Mucosa of descending colon (tissue), 3 donors: ENCODE data around the gene BUB1B. TPM values are rescaled to one million over a fixed set of nuclear protein-coding genes. Genes with fewer than 3 reads are reported as not detected.
A peak's percentile ranks its signal among the peaks of the same experiment; 100 is the strongest.
"Not testable (repeated sequence)": the region's sequence is repeated elsewhere in the genome, so short reads cannot be mapped to it uniquely, and the experiment has no call there.

Experiments used
- ATAC-seq: fragments of 200-7000 bp; cut with Tn5 transposase; one replicate; pipeline ENCODE4 v1.9.1; 2020; ENCODE audit warnings: mild to moderate bottlenecking, moderate library complexity
- DNase-seq, 3 donors: peaks; one replicate each; pipeline ENCODE4 v3.0.0-alpha.2; 2020
- H3K36me3 ChIP-seq: fragments of 200-600 bp; one replicate; pipeline ENCODE4 v1.8.0; 2021; ENCODE audit warnings: low read depth, mild to moderate bottlenecking
- H3K4me1 ChIP-seq: fragments of 200-600 bp; one replicate; pipeline ENCODE4 v1.8.0; 2021; ENCODE audit warnings: low read depth, mild to moderate bottlenecking
- H3K4me3 ChIP-seq: fragments of 200-600 bp; one replicate; pipeline ENCODE4 v1.8.0; 2021; ENCODE audit warnings: mild to moderate bottlenecking
- H3K9me3 ChIP-seq: fragments of 200-600 bp; one replicate; pipeline ENCODE4 v1.8.0; 2021; ENCODE audit warnings: mild to moderate bottlenecking
- intact Hi-C, 2 donors: fragments of 100-400 bp; cut with DNase I in 1 of 2; cut with micrococcal nuclease in 1 of 2; formaldehyde crosslinking; loops; one replicate each; pipeline versions ENCODE4 v1.11.0 to v1.11.1; 2022; cut with DNase I, micrococcal nuclease
- total RNA-seq, 3 donors: library from RNA; stranded (reverse); fragmentation: NEBNext Ultra II Directional in 2 of 3; extraction: Animal tissue kit (Norgen Biotek cat#: 25700) in 2 of 3; gene quantifications; one replicate each; pipeline versions ENCODE4 v1.2.1 to v1.2.4, GENCODE V29; 2021 to 2023
- TF ChIP-seq, protein P1 (sequence below): fragments of 200-600 bp; IDR thresholded peaks from one replicate; pipeline ENCODE4 v1.8.0; 2022; ENCODE audit warnings: antibody characterized with exemption, mild to moderate bottlenecking
- donor health status: DM: no; HTN: no; CAD: no; lungs with moderate emphysema.
- donor health status: DM: no; HTN: no; CAD: no.
- donor health status: DM: no; HTN: yes; CAD: no.

The BUB1B gene
- total RNA-seq, 3 donors from 2014 or later = 5.0 to 13.6 (median 5.1) TPM

DNA sequence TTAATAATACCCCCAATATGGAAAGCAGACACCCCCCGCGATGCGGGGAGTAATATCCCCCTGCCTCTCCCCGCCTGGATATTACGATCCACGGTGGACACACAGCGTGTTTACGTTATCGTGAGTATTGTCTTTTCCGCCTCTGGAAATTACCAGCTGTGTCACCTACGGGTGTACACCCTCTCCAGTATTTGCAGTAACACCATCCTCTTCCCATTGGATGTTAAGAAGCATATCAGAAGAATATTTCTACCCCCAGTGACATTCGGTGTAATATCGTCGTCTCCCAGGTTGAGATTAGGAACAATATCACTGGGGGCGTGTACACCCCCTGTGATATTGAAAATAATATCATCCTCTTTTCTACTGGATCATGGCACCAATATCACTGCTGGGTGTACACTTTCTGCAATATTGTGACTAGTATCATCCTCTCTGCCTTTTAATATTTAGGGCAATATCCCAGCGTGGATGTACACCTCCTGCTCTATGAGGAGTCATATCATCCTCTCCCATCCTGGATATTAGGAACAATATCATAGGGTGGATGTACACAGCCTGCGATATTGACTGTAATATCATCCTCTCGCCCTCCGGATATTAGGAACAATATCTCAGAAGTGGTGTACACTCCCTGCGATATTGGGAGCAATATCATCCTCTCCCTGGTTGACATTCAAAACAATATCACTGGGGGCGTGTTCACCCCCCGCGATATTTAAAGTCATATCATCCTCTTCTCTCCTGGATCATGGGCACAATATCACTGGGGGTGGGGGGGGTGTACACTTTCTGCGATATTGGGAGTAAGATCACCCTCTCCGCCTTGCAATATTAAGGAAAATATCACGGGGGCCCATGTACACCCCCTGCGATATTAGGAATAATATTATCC lies 31.9 kb upstream of the BUB1B start:
- peak; percentile 18 for ATAC-seq
- Histone ChIP-seq H3K9me3 (no peaks in the 10 kb centered on the region), H3K36me3 (no peaks in the 10 kb centered on the region), H3K4me3 (no peak overlapping the region), H3K4me1 (no peaks in the 10 kb centered on the region)
- no peak for DNase-seq
- intact Hi-C loops = no loop called here
- TF ChIP-seq, protein P1, sequence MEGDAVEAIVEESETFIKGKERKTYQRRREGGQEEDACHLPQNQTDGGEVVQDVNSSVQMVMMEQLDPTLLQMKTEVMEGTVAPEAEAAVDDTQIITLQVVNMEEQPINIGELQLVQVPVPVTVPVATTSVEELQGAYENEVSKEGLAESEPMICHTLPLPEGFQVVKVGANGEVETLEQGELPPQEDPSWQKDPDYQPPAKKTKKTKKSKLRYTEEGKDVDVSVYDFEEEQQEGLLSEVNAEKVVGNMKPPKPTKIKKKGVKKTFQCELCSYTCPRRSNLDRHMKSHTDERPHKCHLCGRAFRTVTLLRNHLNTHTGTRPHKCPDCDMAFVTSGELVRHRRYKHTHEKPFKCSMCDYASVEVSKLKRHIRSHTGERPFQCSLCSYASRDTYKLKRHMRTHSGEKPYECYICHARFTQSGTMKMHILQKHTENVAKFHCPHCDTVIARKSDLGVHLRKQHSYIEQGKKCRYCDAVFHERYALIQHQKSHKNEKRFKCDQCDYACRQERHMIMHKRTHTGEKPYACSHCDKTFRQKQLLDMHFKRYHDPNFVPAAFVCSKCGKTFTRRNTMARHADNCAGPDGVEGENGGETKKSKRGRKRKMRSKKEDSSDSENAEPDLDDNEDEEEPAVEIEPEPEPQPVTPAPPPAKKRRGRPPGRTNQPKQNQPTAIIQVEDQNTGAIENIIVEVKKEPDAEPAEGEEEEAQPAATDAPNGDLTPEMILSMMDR = no peak

DNA sequence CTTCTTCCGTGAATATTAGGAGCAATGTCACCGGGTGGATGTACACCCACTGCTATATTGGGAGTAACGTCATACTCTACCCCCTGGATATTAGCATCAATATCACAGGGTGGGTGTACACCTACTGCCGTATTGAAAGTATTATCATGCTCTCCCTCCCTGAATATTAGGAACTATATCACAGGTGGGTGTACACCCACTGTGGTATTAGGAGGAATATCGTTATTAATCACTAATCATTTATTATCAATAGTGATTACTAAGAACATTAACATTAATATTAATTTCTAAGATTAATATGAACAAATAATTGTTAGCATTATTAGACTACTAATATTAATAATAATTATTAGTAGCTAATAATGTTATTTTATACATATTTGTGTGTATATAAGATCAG lies 30.8 kb upstream of the BUB1B start:
- ATAC-seq (no peak), DNase-seq (no peak)
- Histone ChIP-seq H3K4me3 (no peak overlapping the region), H3K9me3 (no peaks in the 10 kb centered on the region), H3K4me1 (no peaks in the 10 kb centered on the region), H3K36me3 (no peaks in the 10 kb centered on the region)
- TF ChIP-seq, protein P1 = no peak
- intact Hi-C loops = no loop called here

DNA sequence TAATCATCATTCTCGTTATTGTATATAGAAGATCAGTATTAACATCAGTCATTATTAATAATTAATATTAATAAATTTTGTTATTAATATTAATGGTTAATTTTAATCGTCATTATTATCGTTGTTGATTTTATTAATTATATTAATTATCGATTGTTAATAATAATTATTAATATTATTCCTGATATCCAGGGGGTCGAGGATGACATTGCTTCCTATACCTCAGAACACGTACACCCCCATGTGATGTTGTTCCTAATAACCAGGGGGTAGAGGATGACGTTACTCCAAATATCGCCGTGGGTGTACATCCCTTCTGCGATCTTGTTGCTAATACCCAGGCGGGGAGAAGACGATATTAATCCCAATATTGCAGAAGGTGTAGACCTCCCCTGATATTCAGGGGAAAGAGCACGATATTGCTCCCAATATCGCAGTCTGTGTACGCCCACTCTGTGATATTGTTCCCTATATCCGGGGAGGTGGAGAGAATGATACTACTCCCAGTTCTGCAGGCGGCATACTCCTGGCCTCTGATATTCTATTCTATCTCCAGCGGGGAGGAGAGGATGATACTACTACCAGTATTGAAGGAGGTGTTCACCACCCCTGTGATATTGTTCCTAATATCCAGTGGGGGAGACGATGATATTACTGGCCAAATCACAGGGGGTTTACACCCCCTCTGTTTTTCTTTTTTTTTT lies 29.9 kb upstream of the BUB1B start:
- intact Hi-C loops = no loop called here
- H3K4me1 ChIP-seq = no peaks in the 10 kb centered on the region
- ATAC-seq (no peak), DNase-seq (no peak)
- no peaks in the 10 kb centered on the region for H3K36me3 ChIP-seq
- no peak overlapping the region for H3K4me3 ChIP-seq
- TF ChIP-seq, protein P1 = no peak
- H3K9me3 ChIP-seq = no peaks in the 10 kb centered on the region

DNA sequence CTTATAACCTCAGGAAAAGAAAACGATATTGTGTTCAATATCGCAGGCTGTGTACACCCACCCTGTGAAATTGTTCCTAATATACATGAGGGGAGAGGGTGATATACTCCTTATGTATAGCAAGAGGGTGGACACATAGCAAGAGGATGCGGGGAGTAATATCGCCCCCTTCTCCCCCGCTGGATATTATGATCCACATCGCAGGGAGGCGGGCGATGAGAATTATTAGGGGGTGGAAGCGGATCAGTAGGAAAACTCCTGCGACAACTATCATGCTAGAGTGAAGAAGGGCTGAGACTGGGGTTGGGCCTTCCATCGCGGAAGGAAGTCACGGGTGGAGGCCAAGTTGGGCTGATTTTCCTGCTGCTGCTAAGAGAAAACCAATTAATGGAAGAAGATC lies 27.3 kb upstream of the BUB1B start:
- TF ChIP-seq, protein P1 = no peak
- Histone ChIP-seq H3K9me3 (no peaks in the 10 kb centered on the region), H3K4me1 (no peaks in the 10 kb centered on the region), H3K36me3 (no peaks in the 10 kb centered on the region), H3K4me3 (no peak overlapping the region)
- DNase-seq (no peak), ATAC-seq (no peak)
- intact Hi-C loops = no loop called here

DNA sequence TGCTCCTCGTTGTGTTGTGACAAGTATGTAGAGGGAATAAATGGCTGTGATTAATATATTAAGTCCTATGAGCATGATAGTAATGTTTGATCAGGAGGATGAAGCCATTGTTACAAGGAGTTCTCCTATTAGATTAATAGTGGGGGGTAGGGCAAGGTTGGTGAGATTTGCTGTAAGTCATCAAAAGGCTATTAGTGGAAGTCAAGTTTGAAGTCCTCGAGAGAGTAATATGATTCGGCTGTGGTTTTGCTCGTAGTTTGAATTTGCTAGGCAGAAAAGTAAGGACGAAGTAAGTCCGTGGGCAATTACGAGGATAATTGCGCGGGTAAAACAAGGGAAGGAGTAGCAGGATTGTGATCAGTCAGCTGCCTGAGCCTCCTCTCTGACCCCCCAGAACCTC lies 26.0 kb upstream of the BUB1B start:
- no peak for DNase-seq
- Histone ChIP-seq H3K4me1 (no peaks in the 10 kb centered on the region), H3K4me3 (no peak overlapping the region), H3K36me3 (no peaks in the 10 kb centered on the region), H3K9me3 (no peaks in the 10 kb centered on the region)
- TF ChIP-seq, protein P1 = no peak
- intact Hi-C loops = no loop called here
- ATAC-seq = no peak

DNA sequence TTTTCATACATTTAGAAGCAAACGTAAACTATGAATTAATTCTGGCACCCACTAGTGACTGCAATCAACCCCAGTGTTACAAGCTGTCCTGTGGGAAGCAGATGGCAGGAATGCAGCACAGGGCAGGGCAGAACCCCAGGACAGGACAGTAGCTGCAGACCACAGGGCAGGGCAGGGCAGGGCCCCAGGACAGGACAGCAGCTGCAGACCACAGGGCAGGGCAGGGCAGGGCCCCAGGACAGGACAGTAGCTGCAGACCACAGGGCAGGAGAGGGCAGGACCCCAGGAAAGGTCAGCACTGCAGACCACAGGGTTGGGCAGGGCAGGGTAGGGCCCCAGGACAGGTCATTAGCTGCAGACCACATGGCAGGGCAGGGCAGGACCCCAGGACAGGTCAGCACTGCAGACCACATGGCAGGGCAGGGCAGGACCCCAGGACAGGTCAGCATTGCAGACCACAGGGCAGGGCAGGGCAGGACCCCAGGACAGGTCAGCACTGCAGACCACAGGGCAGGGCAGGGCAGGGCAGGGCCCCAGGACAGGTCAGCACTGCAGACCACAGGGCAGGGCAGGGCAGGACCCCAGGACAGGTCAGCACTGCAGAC lies 24.9 kb upstream of the BUB1B start:
- H3K36me3 ChIP-seq, H3K9me3 ChIP-seq, H3K4me3 ChIP-seq, DNase-seq, intact Hi-C loops, ATAC-seq, H3K4me1 ChIP-seq: not testable (repeated sequence)
